ENCODE measurements around the gene PLD1.

- TF ChIP-seq GATA2 (IDR thresholded peaks at IDR 0.05; ENCODE audit: low read depth, low read length), result no peak
- TF ChIP-seq GATA3 (IDR thresholded peaks at IDR 0.05; ENCODE audit: low read depth, low read length), result no peak
These were observed 189.4 kb downstream of the PLD1 start for GRCh38 chr3:171620825-171621434.
